Measurements from ENCODE around the gene PRUNE2. TPM values are rescaled to one million over a fixed set of nuclear protein-coding genes. Genes with fewer than 3 reads are reported as not detected.

Gene PRUNE2
- total and polyA plus RNA-seq, 2 of the 13 experiments (the other 11 are each of a cell fraction or from before 2014, with no cell fraction given), result 0.02 TPM; not detected in 1

GRCh38 chr9:76615177-76615603 lies 290.7 kb downstream of the PRUNE2 start (continued):
- no peak for TF ChIP-seq ZNF468 (CRISPR knock-in tag; IDR thresholded peaks at IDR 0.05)
- TF ChIP-seq MYNN (CRISPR knock-in tag; IDR thresholded peaks at IDR 0.05; ENCODE audit: low read depth), result no peak
- no peak for TF ChIP-seq ZFP1 (CRISPR knock-in tag; IDR thresholded peaks at IDR 0.05)
- no peak for TF ChIP-seq MATR3 (CRISPR knock-in tag; IDR thresholded peaks at IDR 0.05)
- no peak for TF ChIP-seq ZNF746 (CRISPR knock-in tag; IDR thresholded peaks at IDR 0.05)

GRCh38 chr9:76613974-76614373 lies 291.9 kb downstream of the PRUNE2 start:
- in situ Hi-C loops (cut with HindIII; ENCODE audit: extremely low pct_ligation_motif_present, low pct_unique_long_range_greater_than_20kb) (no loop called here), intact Hi-C loops (cut with micrococcal nuclease; ENCODE audit: unreplicated experiment) (no loop called here)
- H3K4me1 ChIP-seq (ENCODE audit: insufficient read depth, low read length), result peaks cover 21% of the 10 kb centered on the region
- H2AFZ ChIP-seq (ENCODE audit: low read length), result no peak overlapping the region
- no peaks in the 10 kb centered on the region for H3K36me3 ChIP-seq (replicated peaks in 1 of 2; ENCODE audit: control insufficient read depth in 1 of 2, insufficient read depth in 2 of 2, low read length in 2 of 2)
- DNase-seq (ENCODE audit: low spot score), result no peak
- H3K4me2 ChIP-seq (ENCODE audit: low read depth, low read length), result no peak overlapping the region
- WGBS (ENCODE audit: low lambda C conversion rate), result 29% methylated on average over 4 of the region's 4 CpGs
- no peaks in the 10 kb centered on the region for H4K20me1 ChIP-seq (ENCODE audit: insufficient read depth, low read length)
- H3K9me3 ChIP-seq (ENCODE audit: low read length), result no peaks in the 10 kb centered on the region
- ChIA-PET POLR2A (no interaction called here), CTCF (ENCODE audit: low intra/inter-chr PET ratio, low total read pairs) (no interaction called here)
- BruUV-seq (replicated peaks), result no TSS peak
- no peak for ATAC-seq
- no peak for TF ChIP-seq PCBP2 (optimal IDR thresholded peaks at IDR 0.05; ENCODE audit: low read depth, low read length, poor library complexity, severe bottlenecking)
- no peak for TF ChIP-seq ZNF329 (CRISPR knock-in tag; IDR thresholded peaks at IDR 0.05; ENCODE audit: low read depth)
- no peak for TF ChIP-seq TFDP2 (CRISPR knock-in tag; IDR thresholded peaks at IDR 0.05)
- no peak for TF ChIP-seq ZNF3 (CRISPR knock-in tag; IDR thresholded peaks at IDR 0.05)
- TF ChIP-seq ZNF703 (CRISPR knock-in tag; IDR thresholded peaks at IDR 0.05; ENCODE audit: borderline replicate concordance), result no peak
- no peak for TF ChIP-seq ZNF605 (CRISPR knock-in tag; IDR thresholded peaks at IDR 0.05)
- no peak for TF ChIP-seq ZNF7 (CRISPR knock-in tag; IDR thresholded peaks at IDR 0.05)
- no peak overlapping the region for H3K9ac ChIP-seq (ENCODE audit: insufficient read depth, low read depth, low read length)
- no peak for FAIRE-seq
- H3K79me2 ChIP-seq (ENCODE audit: insufficient read depth, low read length), result no peaks in the 10 kb centered on the region
- H3K4me3 ChIP-seq (replicated peaks in 1 of 3; ENCODE audit: insufficient read depth in 1 of 3, low read depth in 2 of 3, low read length in 3 of 3), result no peak overlapping the region
- no peak overlapping the region for H3K27ac ChIP-seq (ENCODE audit: extremely low read length, insufficient read depth, low read length)
- H3K27me3 ChIP-seq (ENCODE audit: control insufficient read depth in 1 of 2, insufficient read depth in 2 of 2, low read length in 2 of 2), result 0 out of 5 replicates have a peak, but pooled peaks cover 0 to 4% of the 10 kb centered on the region in 2 experiments

Measured in HepG2 (cell line).